HG03558 (cell line): Measurements from ENCODE around the gene FAM216B.
"Not testable (repeated sequence)": the region's sequence is repeated elsewhere in the genome, so short reads cannot be mapped to it uniquely, and the experiment has no call there.

Experiments
- ATAC-seq: cut with Tn5 transposase; IDR thresholded peaks from one replicate; pipeline ENCODE4 v1.9.1; 2021; ENCODE audit warnings: moderate number of reproducible peaks; ENCODE audit not compliant: unreplicated experiment; ENCODE audit errors: extremely low read depth

FAM216B gene

GRCh38 chr13:42777467-42777866 lies 3.9 kb upstream of the FAM216B start:
- no peak for ATAC-seq

DNA sequence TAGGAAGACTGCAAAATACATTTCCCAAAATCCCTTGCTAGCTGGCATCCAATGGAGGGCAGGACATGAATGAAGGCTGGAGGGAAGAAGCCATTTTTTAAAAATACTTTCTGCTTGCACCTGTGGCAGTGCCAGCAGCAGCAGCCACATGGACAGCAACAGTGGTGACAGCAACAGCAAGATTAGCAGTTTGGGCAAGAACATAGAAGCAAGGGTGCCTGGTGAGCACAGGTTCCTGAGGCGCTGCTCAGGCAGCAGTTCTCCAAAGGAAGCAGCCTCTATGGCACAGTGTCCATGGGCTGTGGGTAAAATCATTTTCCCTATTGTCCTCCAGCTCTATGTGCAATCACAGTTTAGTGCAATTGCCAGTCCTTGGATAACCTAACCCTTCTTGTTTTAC lies 1.3 kb upstream of the FAM216B start:
- ATAC-seq: no peak

DNA sequence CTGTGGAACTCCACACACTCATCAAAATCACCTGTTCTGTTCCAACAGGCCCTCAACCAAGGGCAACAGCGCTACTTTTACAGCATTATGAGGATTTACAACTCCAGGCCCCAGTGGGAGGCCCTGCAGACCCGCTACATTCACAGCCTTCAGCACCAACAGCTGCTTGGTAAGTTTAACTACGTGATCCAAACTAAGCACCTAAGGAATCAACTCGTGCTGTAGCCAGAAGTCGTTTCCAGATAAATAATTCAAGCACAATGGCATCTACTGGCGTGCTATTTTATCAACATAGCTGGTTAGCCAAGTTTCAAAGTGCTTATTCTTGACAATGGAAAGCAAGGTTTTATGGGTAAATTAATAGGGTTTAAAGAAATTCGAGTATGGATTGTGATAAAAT lies 5.3 kb downstream of the FAM216B start:
- no peak for ATAC-seq

DNA sequence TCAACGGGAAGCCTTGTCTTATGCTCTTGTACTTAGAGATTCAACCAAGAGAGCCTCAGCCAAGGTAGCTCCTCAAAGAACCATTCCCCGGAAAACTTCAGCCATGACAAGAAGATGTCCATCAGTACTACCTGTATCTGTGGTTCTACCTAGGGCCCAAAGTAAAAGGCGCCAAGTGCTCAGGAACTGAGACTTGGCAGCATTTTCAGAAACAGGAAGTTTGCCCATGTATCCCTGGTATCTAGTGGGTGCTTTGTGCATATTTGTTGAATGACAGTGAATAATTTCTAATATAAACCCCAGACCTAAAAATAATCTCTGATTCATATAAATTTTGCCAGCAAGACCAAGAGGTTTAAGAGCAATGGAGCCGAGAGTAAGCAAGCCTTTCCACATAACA lies 7.2 kb downstream of the FAM216B start:
- ATAC-seq: no peak

DNA sequence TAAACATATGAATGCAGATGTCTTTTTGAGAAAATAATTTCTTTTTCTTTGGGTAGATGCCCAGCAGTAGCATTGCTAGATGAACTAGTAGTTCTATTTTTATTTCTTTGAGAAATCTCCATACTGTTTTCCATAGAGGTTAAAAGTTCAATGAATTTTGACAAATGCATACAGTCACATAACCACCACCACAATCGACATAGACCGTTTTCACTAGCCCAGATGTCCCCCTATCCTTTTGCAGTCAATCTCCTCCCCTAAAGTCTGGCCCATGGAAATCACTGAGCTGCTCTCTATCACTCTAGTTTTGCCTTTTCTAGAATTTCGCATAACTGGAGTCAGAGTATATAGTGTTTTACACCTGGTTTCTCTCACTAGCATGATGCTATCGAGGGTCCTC lies 10.8 kb downstream of the FAM216B start:
- ATAC-seq: no peak

- ATAC-seq: no peak
These were observed 13.3 kb downstream of the FAM216B start for GRCh38 chr13:42794577-42795275.

- no peak for ATAC-seq
These were observed 14.3 kb downstream of the FAM216B start for GRCh38 chr13:42795666-42796065.

DNA sequence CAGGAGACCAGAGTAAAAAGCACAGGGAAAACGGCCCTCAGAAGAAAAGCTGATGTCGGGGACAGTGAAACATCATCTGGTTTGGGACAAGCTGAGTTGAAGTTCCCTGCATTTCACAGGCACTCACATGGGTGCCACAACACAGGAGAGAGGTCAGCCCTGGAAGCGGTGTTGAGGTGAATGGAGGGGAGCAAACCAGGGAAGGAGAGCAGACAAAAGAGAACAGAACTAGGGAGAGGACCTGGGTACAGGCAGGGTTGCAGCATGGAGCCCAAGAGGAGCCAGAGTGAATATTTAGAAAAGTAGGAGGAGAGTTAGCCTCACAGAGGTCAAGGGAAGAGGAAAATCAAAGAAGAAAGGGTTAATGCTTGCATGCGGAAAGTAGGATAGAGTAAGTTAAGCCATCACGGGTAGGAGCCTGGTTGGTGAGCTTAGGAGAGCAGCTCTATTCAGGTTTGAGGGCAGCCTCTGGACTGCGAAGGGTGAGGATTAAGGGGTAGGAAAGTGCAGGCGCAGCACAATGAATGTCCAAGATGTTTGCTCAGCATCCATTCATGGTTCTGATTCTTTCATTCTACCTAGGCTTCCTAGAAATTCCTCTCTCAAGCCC lies 15.5 kb downstream of the FAM216B start:
- ATAC-seq: no peak

DNA sequence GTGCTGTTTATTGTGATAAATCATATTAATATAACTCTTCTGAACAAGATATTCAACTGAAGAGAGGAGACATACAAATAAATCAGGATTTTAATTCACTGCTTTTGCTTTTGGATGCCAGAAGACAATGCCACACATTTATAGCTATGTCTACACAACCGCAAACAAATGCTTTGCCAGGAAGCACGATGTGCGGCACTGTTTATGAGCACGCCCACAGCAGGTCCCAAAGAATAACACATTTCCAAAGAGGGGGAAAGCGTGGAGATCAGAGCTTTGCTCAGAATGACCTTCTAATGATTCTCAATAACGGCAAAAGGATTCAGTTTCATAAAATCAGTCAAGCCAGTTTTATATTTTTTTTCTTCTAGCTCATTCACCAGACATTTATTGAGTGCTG lies 16.7 kb downstream of the FAM216B start:
- no peak for ATAC-seq

GRCh38 chr13:42800109-42800643 lies 18.8 kb downstream of the FAM216B start:
- ATAC-seq: no peak

DNA sequence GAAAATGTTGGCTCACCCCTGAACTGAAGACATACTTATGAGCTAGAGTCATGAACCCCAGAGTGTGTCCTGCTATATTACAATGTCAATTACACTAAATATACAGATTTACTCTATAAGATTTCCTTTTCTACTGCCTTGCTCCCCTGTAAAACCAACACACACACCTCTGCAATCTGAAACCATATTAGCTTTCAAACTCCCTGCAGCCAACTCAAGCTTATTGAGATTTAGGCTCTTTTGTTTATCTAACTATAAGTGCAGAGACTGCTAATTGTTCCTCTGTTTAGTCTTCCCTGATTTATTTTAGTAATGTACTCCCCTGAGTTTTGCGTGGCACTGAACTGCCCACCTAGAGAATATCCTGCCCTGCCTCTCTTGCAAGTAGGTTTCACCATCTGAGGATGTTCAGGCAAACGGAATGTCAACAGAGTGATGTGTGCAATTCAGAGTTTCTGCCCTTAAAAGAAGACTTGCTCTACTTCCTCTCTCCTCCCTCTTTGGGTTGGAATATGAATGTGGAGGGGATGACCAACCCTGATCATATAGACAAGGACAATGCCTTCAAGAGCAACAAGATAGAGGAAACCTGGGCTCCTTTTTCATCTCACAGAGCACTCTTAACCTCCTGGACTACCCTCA lies 22.3 kb downstream of the FAM216B start:
- no peak for ATAC-seq

DNA sequence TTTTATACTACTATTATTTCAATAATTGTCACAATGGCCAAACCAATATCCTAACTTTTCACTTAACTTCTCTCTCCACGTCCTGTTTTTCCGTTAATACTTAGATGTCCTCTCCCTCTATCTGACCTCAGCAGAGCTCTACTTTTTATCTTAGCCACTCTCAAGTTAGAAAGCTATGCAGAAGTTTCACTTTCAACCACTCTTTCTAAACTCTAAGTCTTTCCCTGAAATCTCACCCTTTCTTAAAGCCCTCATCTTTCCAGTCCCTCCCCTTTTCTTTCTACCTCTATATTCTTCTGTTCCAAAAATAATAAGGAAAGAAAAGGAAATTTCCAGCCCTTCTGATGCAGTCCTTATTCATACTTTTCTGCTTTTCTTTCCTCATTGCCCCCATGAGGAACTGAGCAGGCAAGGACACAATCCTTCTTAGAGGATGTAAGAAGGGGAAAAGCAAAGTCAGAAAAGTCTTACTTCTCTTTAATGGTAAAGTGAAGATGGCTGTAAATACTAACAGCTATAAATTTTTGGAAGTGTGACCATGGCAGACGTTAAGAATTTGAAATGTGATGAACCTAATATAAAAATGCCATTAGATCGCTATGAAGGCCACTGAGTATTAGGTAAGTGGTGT lies 23.0 kb downstream of the FAM216B start:
- ATAC-seq: no peak

- no peak for ATAC-seq
These were observed 25.9 kb downstream of the FAM216B start for GRCh38 chr13:42807241-42807640.

GRCh38 chr13:42807866-42808265 lies 26.5 kb downstream of the FAM216B start:
- no peak for ATAC-seq

GRCh38 chr13:42808341-42808940 lies 27.1 kb downstream of the FAM216B start:
- no peak for ATAC-seq

GRCh38 chr13:42812316-42812715 lies 30.9 kb downstream of the FAM216B start:
- ATAC-seq: no peak

GRCh38 chr13:42814868-42815267 lies 33.5 kb downstream of the FAM216B start:
- no peak for ATAC-seq

- no peak for ATAC-seq
These were observed 34.3 kb downstream of the FAM216B start for GRCh38 chr13:42815681-42816080.

DNA sequence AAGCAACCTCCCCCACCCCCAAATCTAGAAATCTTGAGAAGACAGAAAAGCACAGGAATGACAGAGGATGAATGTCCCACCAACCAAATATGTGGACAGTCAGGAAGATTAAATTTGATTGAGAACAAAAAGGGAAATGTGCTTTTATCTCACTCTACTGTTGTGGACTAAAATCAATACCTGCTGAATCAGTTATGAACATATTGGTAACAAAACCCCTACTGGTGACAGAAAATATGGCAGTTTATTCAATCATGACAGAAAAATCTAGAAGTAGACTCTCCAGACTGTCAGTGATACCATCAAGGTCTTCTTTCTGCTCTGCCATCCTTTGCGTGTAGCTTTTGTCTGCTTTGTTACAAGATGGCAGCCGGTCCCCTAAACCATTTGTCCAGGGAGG lies 35.2 kb downstream of the FAM216B start:
- ATAC-seq: no peak

GRCh38 chr13:42819687-42820086 lies 38.3 kb downstream of the FAM216B start:
- ATAC-seq: not testable (repeated sequence)

- ATAC-seq: no peak
These were observed 39.1 kb downstream of the FAM216B start for GRCh38 chr13:42820451-42820850.
